SW 1271 (cell line): Measurements from ENCODE around the gene OSTN.
"Not testable (repeated sequence)": the region's sequence is repeated elsewhere in the genome, so short reads cannot be mapped to it uniquely, and the experiment has no call there.

ENCODE experiments used
- DNase-seq, 2 experiments: peaks; one replicate each; lab custom pipeline; 2025; lab: John Stamatoyannopoulos, UW

OSTN gene

GRCh38 chr3:191198932-191199331 is at the start of gene OSTN:
Gene OSTN, plus strand, starts transcription at chr3:191199241. Its CDS starts 13,292 bp downstream, at chr3:191212533.
- DNase-seq: no peak

GRCh38 chr3:191151653-191152052 is 47.4 kb upstream of the OSTN start:
- no peak for DNase-seq

- DNase-seq: no peak
These were observed 44.2 kb upstream of the OSTN start for GRCh38 chr3:191154827-191155226.

GRCh38 chr3:191158247-191158646 is 40.8 kb upstream of the OSTN start:
- no peak for DNase-seq

GRCh38 chr3:191158815-191159214 is 40.2 kb upstream of the OSTN start:
- DNase-seq: no peak

GRCh38 chr3:191165802-191166201 is 33.2 kb upstream of the OSTN start:
- no peak for DNase-seq

- DNase-seq: no peak
These were observed 32.7 kb upstream of the OSTN start for GRCh38 chr3:191166368-191166767.

- no peak for DNase-seq
These were observed 29.5 kb upstream of the OSTN start for GRCh38 chr3:191169566-191169965.

GRCh38 chr3:191170097-191170496 is 28.9 kb upstream of the OSTN start:
- no peak for DNase-seq

GRCh38 chr3:191175102-191175501 is 23.9 kb upstream of the OSTN start:
- no peak for DNase-seq

GRCh38 chr3:191176038-191176785 is 22.8 kb upstream of the OSTN start:
- DNase-seq: no peak

- not testable (repeated sequence) for DNase-seq
These were observed 13.7 kb upstream of the OSTN start for GRCh38 chr3:191185382-191185781.

- DNase-seq: not testable (repeated sequence)
These were observed 10.8 kb upstream of the OSTN start for GRCh38 chr3:191188246-191188645.

GRCh38 chr3:191192270-191192669 is 6.8 kb upstream of the OSTN start:
- not testable (repeated sequence) for DNase-seq

- no peak for DNase-seq
These were observed 6.1 kb upstream of the OSTN start for GRCh38 chr3:191192941-191193340.

- DNase-seq: no peak
These were observed 1.2 kb upstream of the OSTN start for GRCh38 chr3:191197761-191198306.

GRCh38 chr3:191198480-191198879 is 561 bp upstream of the OSTN start:
- DNase-seq: no peak

GRCh38 chr3:191210032-191210431 is 11.0 kb downstream of the OSTN start:
- no peak for DNase-seq

GRCh38 chr3:191216510-191216909 is 17.5 kb downstream of the OSTN start:
- DNase-seq: no peak

GRCh38 chr3:191217301-191217700 is 18.3 kb downstream of the OSTN start:
- DNase-seq: no peak

GRCh38 chr3:191220908-191221307 is 21.9 kb downstream of the OSTN start:
- DNase-seq: no peak

GRCh38 chr3:191221638-191222037 is 22.6 kb downstream of the OSTN start:
- no peak for DNase-seq

- DNase-seq: no peak
These were observed 28.5 kb downstream of the OSTN start for GRCh38 chr3:191227541-191227940.

GRCh38 chr3:191234216-191234615 is 35.2 kb downstream of the OSTN start:
- DNase-seq: no peak
